ENCODE measurements around the gene MTIF2. TPM values are rescaled to one million over a fixed set of nuclear protein-coding genes. Genes with fewer than 3 reads are reported as not detected.
A peak's percentile ranks its signal among the peaks of the same experiment; 100 is the strongest.

MTIF2 gene
- total and polyA plus RNA-seq, 9 of the 15 experiments (the other 6 are each of a cell fraction or from before 2014, with no cell fraction given) = 58.7 to 143 (median 105) TPM

- FAIRE-seq (no peak), ATAC-seq (no peak), DNase-seq (ENCODE audit: extremely low read depth in 1 of 4, low spot score in 3 of 4) (no peak)
- Histone ChIP-seq H3K9ac (ENCODE audit: insufficient read depth in 1 of 2, low read depth in 2 of 2, low read length in 2 of 2) (peak overlapping the region; percentile 1 to 61; a peak in 1 of 4 replicates), H3K27ac (ENCODE audit: extremely low read depth, low read depth, low read length) (peak overlapping the region; percentile 44; the same call in 2 of the 3 replicates), H3K4me1 (replicated peaks in 1 of 2; ENCODE audit: control insufficient read depth in 2 of 2, insufficient read depth in 2 of 2, low read length in 2 of 2) (peaks cover 19 to 37% of the 10 kb centered on the region in 2 experiments), H3K27me3 (ENCODE audit: control insufficient read depth in 2 of 2, insufficient read depth in 2 of 2, low read length in 2 of 2) (no peaks in the 10 kb centered on the region), H3K9me1 (ENCODE audit: control insufficient read depth, insufficient read depth, low read length) (no peaks in the 10 kb centered on the region), H3K4me3 (no peak overlapping the region), H3K4me2 (ENCODE audit: insufficient read depth, low read length) (peak overlapping the region; percentile 39; the same call in 1 of the 2 replicates), H2AFZ (ENCODE audit: low read depth, low read length) (no peak overlapping the region), H4K20me1 (replicated peaks; ENCODE audit: control insufficient read depth, insufficient read depth, low read length) (no peaks in the 10 kb centered on the region), H3K9me3 (replicated peaks; ENCODE audit: control insufficient read depth, insufficient read depth, low read depth, low read length) (no peaks in the 10 kb centered on the region), H3K36me3 (ENCODE audit: control insufficient read depth, insufficient read depth, low read length) (peaks cover 15% of the 10 kb centered on the region), H3K79me2 (ENCODE audit: control insufficient read depth, insufficient read depth, low read length) (peaks cover 58% of the 10 kb centered on the region)
- in situ Hi-C loops (cut with MboI) = no loop called here
- ChIA-PET POLR2A (interaction anchor here (1.3 kb wide), 1 partner anchor 181 kb away, joined by 7 read pairs; no protein-coding TSS in a partner anchor), CTCF (ENCODE audit: low intra/inter-chr PET ratio) (no interaction called here)
- no peak for TF ChIP-seq ELF4 (CRISPR knock-in tag; IDR thresholded peaks at IDR 0.05)
- peak; percentile 55 for TF ChIP-seq PRDM10 (IDR thresholded peaks at IDR 0.05; ENCODE audit: partially characterized antibody)
- 37% methylated on average over 2 of the region's 2 CpGs for WGBS (ENCODE audit: insufficient coverage, low coverage, missing lambda C conversion rate)
- BruUV-seq (replicated peaks) = no TSS peak
- intact Hi-C loops (cut with micrococcal nuclease) = no loop called here
Measured at GRCh38 chr2:55229221-55229620, 39.8 kb downstream of the MTIF2 start.
